Globus pallidus (tissue), 1 donor: ENCODE data around the gene SYT13.
"Not testable (repeated sequence)": the region's sequence is repeated elsewhere in the genome, so short reads cannot be mapped to it uniquely, and the experiment has no call there.

Experiments
- DNase-seq: peaks from one replicate; pipeline ENCODE4 v3.0.0-alpha.2; 2015; ENCODE audit warnings: low spot score

SYT13 gene

GRCh38 chr11:45272701-45273100, 13.4 kb downstream of the SYT13 start:
- DNase-seq: no peak

DNA sequence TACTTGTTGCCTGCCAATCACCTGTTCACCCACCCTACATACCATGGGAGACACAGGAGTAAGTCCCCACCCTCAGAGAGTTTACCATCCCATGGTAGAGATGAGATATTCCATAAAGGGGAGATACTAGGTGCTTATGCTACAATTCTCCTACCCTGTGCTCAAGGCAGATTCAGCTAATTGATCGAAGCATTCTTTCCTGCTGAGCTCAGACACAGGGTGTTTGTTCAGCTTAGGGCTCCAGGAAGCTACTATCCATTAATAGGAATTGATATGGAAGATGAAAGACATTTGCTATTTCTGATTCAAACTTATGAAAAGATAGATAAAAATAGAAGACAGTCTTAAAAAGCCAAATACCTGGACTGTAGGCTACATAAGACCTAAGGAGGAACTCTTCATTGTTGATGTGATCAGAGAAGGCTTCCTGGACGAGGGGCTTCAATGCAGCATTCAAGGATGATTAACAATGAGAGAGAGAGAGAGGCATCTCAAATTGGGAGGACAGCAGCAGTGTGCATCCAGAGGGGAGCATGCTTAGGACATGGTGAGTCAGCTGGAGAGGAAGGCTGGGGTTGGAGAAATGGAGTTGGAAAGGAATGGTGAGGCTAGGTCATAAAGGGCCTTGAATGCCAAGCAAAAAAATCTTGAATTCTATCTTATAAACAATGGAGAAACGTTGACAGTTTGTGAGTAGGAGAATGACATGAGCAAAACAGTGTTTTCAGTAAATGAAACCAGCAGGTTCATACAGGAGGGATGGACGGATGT, 15.0 kb downstream of the SYT13 start:
- no peak for DNase-seq

DNA sequence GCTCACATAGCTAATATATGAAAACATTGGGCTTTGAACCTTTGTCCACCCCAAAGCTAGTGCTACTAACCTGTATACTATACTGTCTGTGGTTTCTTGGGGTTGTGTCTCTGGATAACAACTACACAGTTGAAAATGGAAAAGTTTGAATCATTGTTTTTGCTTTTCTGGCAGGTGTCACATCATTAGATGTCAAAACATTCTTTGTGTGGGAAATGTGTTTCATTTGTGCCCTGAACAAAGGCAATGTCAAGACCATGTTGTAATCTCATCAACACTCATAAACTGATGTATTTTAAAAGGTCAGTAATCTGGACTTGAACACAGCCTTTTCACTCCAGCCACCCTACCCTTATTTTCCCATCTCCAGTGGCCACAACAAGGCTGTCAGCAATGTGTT, 16.5 kb downstream of the SYT13 start:
- no peak for DNase-seq

DNA sequence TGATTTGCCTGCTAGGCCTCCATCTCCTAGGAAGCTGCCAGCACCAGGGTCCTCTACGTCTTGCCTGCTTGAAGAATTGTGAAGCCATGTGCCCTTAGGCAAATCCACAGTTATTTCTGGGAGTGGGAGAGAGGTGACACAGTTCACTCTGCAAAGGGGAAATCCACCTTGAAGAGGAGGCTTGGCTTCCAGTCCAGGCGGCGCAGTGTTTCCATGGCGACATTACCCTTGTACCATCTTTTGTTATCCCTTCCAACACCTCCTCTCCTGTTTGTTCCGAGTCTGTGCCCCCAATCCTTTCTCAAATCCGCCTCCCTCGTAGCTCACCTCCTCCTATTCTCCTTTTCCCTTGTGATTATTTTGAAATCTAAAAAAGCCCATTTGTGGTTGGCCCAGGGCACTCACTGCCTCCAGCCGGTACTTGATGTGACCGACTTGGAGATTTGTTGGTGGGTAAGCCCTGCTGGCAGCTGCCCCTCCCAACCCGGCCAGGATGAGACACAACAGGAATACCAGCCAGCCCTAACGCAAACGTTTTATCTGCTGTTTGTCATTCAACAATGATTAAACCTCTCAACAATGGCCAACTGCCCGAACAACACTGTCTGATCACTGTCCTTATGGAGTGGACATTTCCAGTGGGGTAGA, 18.4 kb downstream of the SYT13 start:
- DNase-seq: no peak

DNA sequence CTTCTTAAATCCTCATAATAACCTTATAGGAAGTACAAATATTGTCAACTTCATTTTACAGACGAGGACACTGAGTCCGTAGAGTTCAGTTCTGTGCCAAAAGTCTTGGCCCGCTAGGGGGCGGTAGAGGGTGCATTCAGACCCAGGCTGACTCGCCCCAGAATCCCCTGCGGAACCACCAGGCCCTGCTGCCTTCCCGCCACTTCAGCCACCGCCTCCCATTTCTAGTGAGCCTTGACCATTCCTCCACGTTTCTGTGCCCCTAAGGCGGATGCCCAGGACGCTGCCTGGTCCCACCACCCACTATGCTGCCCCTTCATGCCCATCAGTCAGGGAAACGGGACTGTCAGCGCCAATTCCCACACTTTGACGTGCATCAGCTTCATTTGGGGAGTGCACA, 19.1 kb downstream of the SYT13 start:
- DNase-seq: no peak

GRCh38 chr11:45266676-45267020, 19.5 kb downstream of the SYT13 start:
- DNase-seq: no peak

DNA sequence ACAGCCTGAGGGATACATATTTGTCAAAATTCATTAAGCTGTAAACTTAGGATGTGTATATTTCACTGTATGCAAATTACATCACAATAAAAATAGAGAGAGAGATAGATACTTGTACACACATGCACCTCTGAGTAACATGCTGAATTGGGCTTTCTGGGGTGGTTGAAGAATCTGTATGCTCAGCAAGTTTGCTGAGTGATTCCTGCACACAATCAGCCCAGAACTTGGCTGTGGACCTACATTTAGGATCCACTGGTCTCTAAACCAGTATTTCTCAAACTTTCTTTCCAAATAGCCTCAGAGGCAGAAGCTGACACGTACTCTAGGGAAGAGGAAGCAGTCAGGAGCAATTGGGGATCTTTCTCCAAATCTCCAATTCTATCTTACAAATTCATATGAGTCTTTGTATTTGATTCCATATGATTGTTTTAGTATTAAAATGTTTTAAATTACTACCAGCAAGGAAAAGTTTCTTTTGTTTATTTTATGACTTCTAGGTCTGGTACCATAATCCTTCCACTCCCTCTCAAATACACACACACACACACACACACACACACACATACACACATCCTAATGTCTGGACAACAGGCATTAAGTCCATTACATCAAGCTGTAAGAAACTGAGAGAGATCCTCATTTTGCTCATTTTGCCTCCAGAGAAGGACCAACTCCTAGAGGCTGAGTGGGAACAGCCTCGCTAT, 20.0 kb downstream of the SYT13 start:
- no peak for DNase-seq

GRCh38 chr11:45264839-45265515, 21.2 kb downstream of the SYT13 start:
- no peak for DNase-seq

- DNase-seq: no peak
These were observed 22.4 kb downstream of the SYT13 start for GRCh38 chr11:45263773-45264172.

DNA sequence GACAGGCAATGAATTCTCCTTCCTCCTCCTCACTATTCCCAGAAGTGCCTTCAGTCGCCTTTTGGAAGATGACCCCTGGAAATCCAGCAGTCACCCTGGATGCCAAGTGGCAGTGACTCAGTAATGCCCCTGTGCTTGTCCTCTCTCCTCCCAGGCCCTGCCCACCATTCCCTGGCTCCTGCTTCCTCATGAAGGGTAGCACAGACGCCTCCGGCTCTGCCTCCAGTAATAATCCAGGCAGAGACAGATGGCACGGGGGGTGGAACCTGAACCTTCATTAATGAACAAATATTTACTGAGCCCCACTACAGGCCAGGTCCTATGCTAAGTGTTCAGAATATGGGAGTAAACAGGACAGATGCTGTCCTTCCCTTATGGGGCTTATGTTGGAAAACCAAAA, 23.2 kb downstream of the SYT13 start:
- no peak for DNase-seq

DNA sequence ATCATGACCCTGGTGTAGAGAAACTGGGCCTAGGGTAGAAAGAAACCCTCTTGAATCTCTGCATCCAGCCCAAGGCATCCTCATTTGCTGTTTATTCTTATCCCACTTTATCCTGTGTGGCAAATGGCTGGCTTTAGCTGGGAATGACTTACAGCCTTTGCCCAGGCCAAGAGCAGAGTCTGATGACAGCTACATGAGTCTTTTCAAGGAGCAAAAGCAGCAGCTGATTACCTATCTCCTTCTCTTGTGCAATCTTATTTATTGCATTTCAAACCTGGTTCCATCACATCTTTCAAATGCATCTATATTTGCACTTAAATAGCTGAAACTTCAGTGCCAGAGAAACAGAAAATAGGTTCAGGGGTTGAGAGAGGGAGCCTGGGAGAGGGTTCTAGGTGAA, 26.1 kb downstream of the SYT13 start:
- no peak for DNase-seq

- DNase-seq: no peak
These were observed 26.5 kb downstream of the SYT13 start for GRCh38 chr11:45259592-45259991.

GRCh38 chr11:45258982-45259530, 27.1 kb downstream of the SYT13 start:
- no peak for DNase-seq

- no peak for DNase-seq
These were observed 32.1 kb downstream of the SYT13 start for GRCh38 chr11:45254070-45254469.

GRCh38 chr11:45253640-45254039, 32.5 kb downstream of the SYT13 start:
- DNase-seq: no peak

DNA sequence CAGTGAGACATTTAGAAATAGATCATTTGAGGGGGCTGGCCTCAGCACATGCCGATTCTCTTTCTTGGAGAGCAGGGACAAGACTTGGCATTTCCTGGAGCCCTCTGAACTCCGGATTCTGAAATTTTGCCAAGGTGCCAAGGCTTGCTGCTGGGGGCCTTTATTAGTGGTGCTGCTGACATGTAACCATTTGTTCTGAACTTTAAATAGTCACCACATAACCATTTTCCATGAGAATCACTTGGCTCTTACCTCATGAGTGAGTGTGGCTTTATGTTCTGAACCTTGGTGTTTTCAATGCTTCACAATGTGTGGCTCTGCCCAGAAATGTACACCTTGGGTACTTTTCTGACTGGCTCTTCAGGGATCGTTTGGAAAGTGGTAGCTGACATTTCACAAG, 33.3 kb downstream of the SYT13 start:
- no peak for DNase-seq

DNA sequence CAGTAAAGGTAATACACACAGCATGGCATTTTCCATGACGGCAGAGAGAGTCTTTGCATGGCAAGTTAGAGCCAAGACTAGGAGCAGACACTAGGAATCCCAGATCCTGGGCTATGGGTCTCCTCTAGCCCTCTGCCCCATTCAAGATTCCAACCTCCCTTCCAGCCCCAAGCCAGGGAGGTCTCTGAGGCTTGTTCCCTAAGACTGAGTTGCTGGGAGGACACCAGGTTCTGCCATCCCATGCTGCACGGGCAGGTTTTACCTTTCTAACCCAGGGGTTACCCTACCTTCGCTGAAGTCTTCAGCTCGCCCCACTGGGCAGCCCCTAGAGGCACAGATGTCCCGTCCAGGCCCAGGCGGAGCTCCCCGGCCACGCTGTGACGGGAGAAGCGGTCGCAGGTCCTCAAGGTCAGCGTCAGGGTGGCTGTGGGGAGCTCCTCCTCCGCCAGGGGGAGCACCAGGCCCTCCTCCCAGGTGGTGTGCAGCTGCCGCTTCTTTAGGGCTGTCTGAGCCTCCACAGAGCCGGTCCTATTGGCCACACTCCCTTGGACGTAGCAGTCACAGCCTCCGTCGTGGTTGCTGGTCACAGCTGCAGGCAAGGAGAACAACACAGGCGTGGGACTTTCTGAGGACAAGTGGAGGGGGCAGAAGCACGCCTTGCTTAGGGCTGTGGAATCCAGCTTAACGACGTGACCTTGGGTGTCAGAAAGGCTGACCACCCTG, 33.8 kb downstream of the SYT13 start:
- no peak for DNase-seq

GRCh38 chr11:45250035-45250718, 36.0 kb downstream of the SYT13 start:
- DNase-seq: no peak

DNA sequence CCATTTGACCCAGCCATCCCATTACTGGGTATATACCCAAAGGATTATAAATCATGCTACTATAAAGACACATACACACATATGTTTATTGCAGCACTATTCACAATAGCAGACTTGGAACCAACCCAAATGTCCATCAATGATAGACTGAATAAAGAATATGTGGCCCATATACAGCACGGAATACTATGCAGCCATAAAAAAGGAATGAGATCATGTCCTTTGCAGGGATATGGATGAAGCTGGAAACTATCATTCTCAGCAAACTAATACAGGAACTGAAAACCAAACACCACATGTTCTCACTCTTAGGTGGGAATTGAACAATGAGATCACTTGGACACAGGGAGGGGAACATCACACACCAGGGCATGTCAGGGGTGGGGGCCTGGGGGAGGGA, 36.8 kb downstream of the SYT13 start:
- DNase-seq: not testable (repeated sequence)

- no peak for DNase-seq
These were observed 37.6 kb downstream of the SYT13 start for GRCh38 chr11:45248501-45249011.

GRCh38 chr11:45247433-45247832, 38.7 kb downstream of the SYT13 start:
- no peak for DNase-seq
